ENCODE data around the gene C1QTNF6. TPM values are rescaled to one million over a fixed set of nuclear protein-coding genes. Genes with fewer than 3 reads are reported as not detected.

Gene C1QTNF6
- total and polyA plus RNA-seq, 12 donors, result 2.2 to 45.7 (median 7.1) TPM

DNA sequence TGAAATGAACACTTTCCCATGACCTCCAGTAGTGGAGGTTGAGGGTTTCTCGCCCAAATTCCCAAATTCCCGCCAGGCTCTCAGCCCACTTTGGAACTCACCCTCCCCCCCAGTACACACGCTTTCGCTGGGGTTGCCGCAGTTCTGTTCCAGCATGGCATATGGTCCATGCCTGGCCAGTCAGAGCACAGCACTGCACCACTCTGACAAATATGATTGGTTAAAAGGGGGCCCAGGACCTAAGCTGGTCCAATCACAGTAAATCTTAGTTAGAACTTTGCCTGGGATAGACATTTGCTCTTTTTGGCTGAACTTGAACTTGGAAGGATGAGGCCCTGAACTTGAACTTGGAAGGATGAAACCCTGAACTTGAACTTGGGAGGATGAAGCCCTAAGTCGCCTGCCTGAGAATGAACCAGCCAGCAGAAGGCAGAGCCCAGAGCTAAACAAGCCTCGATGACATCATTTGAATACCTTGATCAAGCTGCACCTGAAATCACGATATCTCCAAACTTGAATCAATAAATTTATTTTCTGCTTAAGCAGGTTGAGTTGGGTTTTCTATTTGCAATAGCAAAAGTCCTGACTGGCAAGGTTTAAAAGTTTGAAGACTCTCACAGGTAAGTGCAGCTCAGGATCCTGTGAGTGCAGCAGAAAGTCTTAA lies 36.8 kb upstream of the C1QTNF6 start:
- H3K4me1 ChIP-seq (replicated peaks in 1 of 2), result peaks cover 10 to 13% of the 10 kb centered on the region in 2 donors
- H3K36me3 ChIP-seq (replicated peaks in 1 of 2), result no peaks in the 10 kb centered on the region
- TF ChIP-seq POLR2A (IDR thresholded peaks at IDR 0.05), result no peak
- TF ChIP-seq, protein P1, sequence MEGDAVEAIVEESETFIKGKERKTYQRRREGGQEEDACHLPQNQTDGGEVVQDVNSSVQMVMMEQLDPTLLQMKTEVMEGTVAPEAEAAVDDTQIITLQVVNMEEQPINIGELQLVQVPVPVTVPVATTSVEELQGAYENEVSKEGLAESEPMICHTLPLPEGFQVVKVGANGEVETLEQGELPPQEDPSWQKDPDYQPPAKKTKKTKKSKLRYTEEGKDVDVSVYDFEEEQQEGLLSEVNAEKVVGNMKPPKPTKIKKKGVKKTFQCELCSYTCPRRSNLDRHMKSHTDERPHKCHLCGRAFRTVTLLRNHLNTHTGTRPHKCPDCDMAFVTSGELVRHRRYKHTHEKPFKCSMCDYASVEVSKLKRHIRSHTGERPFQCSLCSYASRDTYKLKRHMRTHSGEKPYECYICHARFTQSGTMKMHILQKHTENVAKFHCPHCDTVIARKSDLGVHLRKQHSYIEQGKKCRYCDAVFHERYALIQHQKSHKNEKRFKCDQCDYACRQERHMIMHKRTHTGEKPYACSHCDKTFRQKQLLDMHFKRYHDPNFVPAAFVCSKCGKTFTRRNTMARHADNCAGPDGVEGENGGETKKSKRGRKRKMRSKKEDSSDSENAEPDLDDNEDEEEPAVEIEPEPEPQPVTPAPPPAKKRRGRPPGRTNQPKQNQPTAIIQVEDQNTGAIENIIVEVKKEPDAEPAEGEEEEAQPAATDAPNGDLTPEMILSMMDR (IDR thresholded peaks at IDR 0.05), result no peak
- H3K27me3 ChIP-seq, result no peaks in the 10 kb centered on the region
- no peak overlapping the region for H3K4me3 ChIP-seq
- H3K9me3 ChIP-seq (replicated peaks in 1 of 3), result no peaks in the 10 kb centered on the region
- DNase-seq, result no peak
- intact Hi-C loops (cut with DNase I), result no loop called here
- WGBS, 4 donors, result 59 to 79% (median 74%) methylated on average over 8 of the region's 8 CpGs
- no peak overlapping the region for H3K27ac ChIP-seq

DNA sequence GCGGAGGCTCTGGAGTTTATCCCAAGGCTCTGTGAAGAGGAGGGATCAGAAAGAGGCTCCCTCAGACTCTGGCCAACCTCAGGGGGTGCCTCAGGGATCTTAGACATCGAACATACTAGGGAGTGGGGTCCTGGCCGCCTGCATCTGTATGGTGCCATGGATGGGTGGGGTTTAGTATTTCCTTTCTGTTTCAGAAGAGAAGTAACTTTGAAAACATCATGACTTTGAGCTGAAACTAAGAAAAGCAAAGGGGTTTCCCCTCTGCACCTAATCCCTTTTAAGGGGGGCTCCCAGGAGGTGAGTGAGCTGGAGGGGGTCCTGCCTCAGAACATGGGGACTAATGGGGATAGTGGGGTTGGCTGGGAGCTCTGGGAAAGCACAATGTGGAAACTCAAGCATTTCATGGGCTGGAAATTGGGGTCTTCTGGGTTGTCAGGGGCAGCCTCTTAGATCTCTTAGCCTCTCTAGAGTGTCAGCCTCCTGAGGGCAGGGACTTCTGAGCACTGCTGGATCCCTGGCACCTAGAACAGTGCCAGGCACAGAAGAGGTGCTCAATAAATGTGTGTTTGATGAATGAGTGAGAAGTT lies 36.0 kb upstream of the C1QTNF6 start:
- Histone ChIP-seq H3K27ac (no peak overlapping the region), H3K27me3 (no peaks in the 10 kb centered on the region), H3K36me3 (replicated peaks in 1 of 2) (no peaks in the 10 kb centered on the region), H3K4me3 (no peak overlapping the region), H3K4me1 (replicated peaks in 1 of 2) (peaks cover 1 to 5% of the 10 kb centered on the region in 2 donors), H3K9me3 (replicated peaks in 1 of 3) (no peaks in the 10 kb centered on the region)
- intact Hi-C loops (cut with DNase I), result no loop called here
- no peak for DNase-seq
- TF ChIP-seq, protein P1 (IDR thresholded peaks at IDR 0.05), result no peak
- no peak for TF ChIP-seq POLR2A (IDR thresholded peaks at IDR 0.05)
- WGBS, 4 donors, result 61 to 76% (median 70%) methylated on average over 3 of the region's 3 CpGs

DNA sequence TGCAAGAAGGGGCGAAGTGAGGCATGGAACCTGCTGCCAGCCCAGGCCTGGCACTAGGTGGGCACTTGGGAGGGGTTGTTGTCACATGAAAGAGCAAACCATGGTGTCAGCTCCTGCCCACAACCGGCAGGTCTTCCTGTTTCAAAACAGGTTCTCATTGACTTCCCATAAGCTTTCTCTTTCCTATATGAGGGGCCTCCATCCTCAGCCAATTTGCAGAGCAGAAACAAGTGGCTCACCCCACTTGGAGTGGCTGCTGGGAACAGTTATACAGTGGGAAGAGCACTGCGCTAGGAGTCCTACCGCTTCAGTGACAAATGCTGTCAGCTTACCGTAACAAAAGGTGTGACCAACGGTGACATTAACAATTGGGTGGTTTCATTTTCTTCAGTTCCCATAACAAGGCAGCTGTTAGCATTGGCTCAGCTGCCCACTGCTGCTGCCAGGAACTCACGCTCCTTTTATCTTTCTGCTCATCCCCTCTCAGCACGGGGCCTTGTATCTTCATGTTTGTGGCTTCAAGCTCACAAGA lies 34.5 kb upstream of the C1QTNF6 start:
- no peaks in the 10 kb centered on the region for H3K4me1 ChIP-seq (replicated peaks in 1 of 2)
- intact Hi-C loops (cut with DNase I), result no loop called here
- H3K9me3 ChIP-seq (replicated peaks in 1 of 3), result no peaks in the 10 kb centered on the region
- TF ChIP-seq, protein P1 (IDR thresholded peaks at IDR 0.05), result no peak
- no peak for TF ChIP-seq POLR2A (IDR thresholded peaks at IDR 0.05)
- no peaks in the 10 kb centered on the region for H3K27me3 ChIP-seq
- no peak overlapping the region for H3K4me3 ChIP-seq
- WGBS, 4 donors, result 63 to 80% (median 79%) methylated on average over 7 to 8 of the region's 8 CpGs
- no peaks in the 10 kb centered on the region for H3K36me3 ChIP-seq (replicated peaks in 1 of 2)
- no peak overlapping the region for H3K27ac ChIP-seq
- no peak for DNase-seq

DNA sequence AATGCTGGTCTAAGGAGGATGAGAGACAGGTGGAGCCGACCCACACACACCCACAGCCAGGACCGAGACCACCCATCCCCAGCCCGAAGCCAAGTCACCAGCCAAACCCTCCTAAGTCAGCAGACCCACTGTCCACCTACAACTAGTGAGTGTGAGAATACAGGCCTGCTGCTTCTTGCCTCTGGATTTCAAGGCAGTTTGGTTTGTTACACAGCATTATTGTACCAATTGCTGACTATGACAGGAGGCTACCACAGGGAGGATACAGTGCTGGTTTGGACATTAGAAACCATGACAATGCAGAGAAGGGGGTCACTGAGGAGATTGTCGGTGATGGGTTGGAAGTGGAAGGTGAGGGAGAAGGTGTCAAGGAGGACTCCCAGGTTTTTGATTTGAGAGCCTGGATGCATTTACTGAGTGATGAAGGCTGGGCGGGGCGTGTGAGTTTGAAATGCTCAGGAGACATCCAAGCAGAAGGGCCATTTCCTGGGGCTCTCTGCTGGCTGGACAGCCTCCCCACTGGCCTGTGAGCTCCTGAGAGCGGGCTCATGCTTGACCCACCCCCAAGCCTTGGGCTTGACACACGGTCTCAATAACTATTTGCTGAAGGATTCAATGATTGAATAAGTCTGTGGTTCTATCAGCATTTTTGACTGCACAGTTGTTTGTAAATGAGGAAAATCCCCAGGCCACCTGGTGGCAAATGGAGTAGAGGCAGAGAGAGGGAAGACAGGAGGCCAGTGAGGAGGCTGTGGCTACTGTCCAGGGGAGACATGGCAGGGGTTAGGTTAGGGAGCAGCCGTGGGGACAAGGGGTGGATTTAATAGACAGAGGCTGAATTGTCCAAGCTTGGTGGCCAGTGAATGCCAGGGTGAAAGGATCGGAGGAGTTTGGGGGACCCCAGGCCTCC lies 33.6 kb upstream of the C1QTNF6 start:
- H3K36me3 ChIP-seq (replicated peaks in 1 of 2), result no peaks in the 10 kb centered on the region
- no peaks in the 10 kb centered on the region for H3K4me1 ChIP-seq (replicated peaks in 1 of 2)
- no peaks in the 10 kb centered on the region for H3K9me3 ChIP-seq (replicated peaks in 1 of 3)
- no peaks in the 10 kb centered on the region for H3K27me3 ChIP-seq
- H3K4me3 ChIP-seq, result no peak overlapping the region
- no peak overlapping the region for H3K27ac ChIP-seq
- DNase-seq, result no peak
- intact Hi-C loops (cut with DNase I), result no loop called here
- no peak for TF ChIP-seq POLR2A (IDR thresholded peaks at IDR 0.05)
- TF ChIP-seq, protein P1 (IDR thresholded peaks at IDR 0.05), result no peak
- WGBS, 4 donors, result 89 to 96% (median 94%) methylated on average over 9 to 10 of the region's 10 CpGs

Data from adrenal gland (tissue), 12 donors.